Measurements from ENCODE around the gene TNFSF15.

The TNFSF15 gene

DNA sequence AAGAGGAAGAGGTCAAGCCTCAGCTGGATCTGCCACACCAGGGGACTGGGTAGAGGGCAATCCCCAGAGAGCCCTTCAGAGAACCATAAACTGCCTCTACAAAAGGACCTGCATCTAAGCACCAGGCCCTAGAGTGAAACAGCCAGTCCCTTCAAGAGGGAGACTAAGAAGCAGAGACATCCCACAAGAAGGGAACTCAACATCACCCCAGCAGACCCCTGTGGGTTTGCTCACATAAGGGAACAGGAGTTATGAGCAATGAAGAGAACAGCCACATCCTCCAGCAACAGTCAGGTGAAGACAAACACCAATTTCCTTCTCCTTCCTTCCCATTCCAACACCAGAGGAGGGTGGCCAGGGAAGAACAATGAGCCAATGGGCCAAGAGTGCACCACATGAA is 48.9 kb downstream of the TNFSF15 start:
- TF ChIP-seq, protein P1, sequence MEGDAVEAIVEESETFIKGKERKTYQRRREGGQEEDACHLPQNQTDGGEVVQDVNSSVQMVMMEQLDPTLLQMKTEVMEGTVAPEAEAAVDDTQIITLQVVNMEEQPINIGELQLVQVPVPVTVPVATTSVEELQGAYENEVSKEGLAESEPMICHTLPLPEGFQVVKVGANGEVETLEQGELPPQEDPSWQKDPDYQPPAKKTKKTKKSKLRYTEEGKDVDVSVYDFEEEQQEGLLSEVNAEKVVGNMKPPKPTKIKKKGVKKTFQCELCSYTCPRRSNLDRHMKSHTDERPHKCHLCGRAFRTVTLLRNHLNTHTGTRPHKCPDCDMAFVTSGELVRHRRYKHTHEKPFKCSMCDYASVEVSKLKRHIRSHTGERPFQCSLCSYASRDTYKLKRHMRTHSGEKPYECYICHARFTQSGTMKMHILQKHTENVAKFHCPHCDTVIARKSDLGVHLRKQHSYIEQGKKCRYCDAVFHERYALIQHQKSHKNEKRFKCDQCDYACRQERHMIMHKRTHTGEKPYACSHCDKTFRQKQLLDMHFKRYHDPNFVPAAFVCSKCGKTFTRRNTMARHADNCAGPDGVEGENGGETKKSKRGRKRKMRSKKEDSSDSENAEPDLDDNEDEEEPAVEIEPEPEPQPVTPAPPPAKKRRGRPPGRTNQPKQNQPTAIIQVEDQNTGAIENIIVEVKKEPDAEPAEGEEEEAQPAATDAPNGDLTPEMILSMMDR (conservative IDR thresholded peaks at IDR 0.05; ENCODE audit: control insufficient read depth, insufficient read depth, low read depth, low read length), result no peak
- no peak for DNase-seq (ENCODE audit: low read depth)
- H3K4me3 ChIP-seq (ENCODE audit: control insufficient read depth, low read depth, low read length), result no peak overlapping the region

DNA sequence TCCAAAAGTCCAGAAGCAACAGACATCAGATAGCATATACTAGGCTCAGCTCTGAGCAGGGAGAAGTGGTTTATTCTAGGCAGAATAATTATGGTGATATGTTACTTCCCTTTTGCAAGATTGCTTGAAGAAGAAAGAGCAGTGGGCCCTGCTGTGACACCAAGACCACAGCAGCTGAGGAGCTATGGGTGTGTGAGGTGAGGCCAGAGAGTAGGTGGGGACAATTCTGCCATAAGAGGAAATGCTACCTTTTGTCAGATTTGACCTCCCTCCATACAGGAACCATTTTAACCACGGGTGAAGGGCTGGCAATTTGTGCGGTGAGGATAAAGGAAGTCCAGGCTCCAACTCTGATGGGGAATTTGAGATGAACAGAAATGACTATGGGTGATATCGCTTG is 51.3 kb downstream of the TNFSF15 start:
- no peak for DNase-seq (ENCODE audit: low read depth)
- TF ChIP-seq, protein P1 (conservative IDR thresholded peaks at IDR 0.05; ENCODE audit: control insufficient read depth, insufficient read depth, low read depth, low read length), result no peak
- H3K4me3 ChIP-seq (ENCODE audit: control insufficient read depth, low read depth, low read length), result no peak overlapping the region

DNA sequence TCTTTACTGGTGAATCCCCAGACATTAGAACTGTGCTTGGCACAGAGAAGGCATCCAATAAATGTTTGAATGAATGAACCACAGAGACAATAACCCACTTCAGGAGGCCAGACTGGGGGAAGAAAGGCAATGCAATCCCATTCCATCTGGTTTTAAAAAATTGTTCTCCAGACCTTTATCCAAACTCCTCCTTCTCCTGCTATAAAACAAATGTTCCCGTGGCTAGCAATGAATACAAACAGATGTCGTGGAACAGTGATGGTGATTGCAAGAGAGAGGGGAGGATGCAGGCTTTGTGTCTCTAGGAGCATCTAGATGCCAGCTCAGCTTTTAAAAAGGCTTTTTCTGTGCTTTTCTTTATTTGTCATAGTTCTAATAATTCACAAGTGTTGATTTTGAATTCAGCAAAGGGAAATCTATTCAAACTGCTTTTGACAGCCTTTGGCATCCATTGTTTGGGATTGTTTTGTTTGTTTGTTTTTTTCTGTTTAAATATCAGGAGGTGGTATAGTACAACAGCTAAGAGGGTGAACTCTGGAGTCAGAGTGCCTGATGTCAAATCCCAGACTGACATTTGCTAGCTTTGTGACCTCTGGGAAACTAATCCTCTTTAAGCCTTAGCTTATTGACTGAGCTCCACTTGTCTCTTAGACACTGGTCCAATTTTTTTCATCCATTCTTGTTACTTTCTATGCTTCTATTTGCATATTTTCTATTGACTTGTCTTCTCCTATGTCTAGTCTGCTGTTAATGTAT is 59.1 kb downstream of the TNFSF15 start:
- DNase-seq (ENCODE audit: low read depth), result peak; percentile 50
- TF ChIP-seq, protein P1 (conservative IDR thresholded peaks at IDR 0.05; ENCODE audit: control insufficient read depth, insufficient read depth, low read depth, low read length), result no peak

DNA sequence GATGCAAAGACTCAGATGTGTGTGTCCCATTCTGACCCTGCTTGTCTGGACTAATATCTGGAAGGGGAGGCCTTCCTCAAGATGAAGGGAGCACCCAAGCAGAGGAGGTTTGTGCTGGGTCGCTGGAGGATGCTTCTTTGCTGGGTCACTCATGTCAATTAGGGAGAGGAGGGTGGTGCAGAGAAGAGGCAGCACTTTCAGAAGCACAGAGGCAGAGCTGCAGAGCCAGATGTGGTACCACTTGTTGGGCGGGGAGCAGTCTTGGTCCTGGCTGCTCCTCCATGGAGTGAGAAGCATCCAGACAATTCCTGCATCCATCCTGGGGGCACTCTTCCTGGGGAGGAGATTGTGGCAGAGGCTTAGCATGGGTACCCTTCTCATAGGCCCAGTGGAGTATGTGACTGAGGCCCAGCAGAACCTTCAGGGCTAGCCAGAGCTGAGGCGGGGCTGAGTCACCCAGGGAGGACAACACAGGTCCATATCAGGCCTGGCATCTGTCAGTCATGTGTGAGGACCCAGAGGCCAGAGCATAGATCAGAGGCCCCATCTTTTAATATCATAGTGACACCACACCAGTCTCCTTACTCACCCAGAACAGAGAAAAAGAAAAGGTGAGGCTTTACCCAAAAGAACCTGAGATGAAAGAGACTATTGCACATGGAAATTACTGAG is 59.8 kb downstream of the TNFSF15 start:
- TF ChIP-seq, protein P1 (conservative IDR thresholded peaks at IDR 0.05; ENCODE audit: control insufficient read depth, insufficient read depth, low read depth, low read length), result no peak
- H3K4me3 ChIP-seq (ENCODE audit: control insufficient read depth, low read depth, low read length), result no peak overlapping the region
- no peak for DNase-seq (ENCODE audit: low read depth)

More for the DNA sequence above, 59.1 kb downstream of the TNFSF15 start:
- no peak overlapping the region for H3K4me3 ChIP-seq (ENCODE audit: control insufficient read depth, low read depth, low read length)

DNA sequence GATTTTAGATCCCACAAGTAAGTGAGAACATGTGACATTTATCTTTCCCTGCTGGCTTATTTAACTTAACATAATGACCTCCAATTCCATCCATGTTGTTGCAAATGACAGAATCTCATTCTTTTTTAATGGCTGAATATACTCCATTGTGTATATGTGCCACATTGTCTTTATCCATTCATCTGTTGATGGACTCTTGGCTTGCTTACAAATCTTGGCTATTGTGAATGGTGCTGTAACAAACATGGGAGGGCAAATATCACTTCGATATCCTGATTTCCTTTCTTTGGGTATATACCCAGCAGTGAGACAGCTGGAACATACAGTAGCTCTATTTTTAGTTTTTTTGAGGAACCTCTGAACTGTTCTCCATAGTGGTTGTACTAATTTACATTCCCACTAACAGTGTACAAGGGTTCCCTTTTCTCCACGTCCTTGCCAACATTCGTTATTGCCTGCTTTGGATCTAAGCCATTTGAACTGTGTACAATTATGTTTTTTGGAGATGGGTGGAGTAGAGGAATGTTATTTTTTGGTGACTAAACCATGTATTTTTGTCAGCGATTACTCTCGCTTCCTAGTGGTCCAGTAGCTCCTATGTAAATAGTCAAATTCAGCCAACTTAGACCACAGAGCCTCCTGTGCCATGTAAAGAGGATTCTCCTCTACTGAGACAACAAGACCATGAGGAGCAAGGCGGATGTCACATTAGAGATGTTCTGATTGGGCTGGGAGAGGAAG is 60.6 kb downstream of the TNFSF15 start:
- H3K4me3 ChIP-seq (ENCODE audit: control insufficient read depth, low read depth, low read length), result no peak overlapping the region
- DNase-seq (ENCODE audit: low read depth), result peak; percentile 61
- TF ChIP-seq, protein P1 (conservative IDR thresholded peaks at IDR 0.05; ENCODE audit: control insufficient read depth, insufficient read depth, low read depth, low read length), result no peak

DNA sequence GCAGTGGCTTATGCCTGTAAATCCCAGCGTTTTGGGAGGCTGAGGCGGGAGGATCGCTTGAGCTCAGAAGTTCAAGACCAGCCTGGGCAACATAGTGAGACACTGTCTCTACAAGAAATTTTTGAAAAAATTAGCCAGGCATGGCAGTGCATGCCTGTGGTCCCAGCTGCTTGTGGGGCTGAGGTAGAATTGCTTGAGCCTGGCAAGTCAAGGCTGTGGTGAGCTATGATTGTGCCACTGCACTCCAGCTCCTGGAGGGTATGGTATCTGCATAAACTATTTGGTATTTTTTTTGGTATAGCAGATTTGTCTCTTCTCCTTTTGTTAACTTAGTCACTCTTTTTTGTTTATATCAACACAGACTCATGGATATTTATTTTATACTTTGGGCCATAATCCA is 62.4 kb downstream of the TNFSF15 start:
- no peak for DNase-seq (ENCODE audit: low read depth)
- no peak overlapping the region for H3K4me3 ChIP-seq (ENCODE audit: control insufficient read depth, low read depth, low read length)
- TF ChIP-seq, protein P1 (conservative IDR thresholded peaks at IDR 0.05; ENCODE audit: control insufficient read depth, insufficient read depth, low read depth, low read length), result no peak
